ENCODE data around the gene AURKB. TPM values are rescaled to one million over a fixed set of nuclear protein-coding genes. Genes with fewer than 3 reads are reported as not detected.

The AURKB gene
- total and polyA plus RNA-seq, 2 of the 13 experiments (the other 11 are each of a cell fraction or from before 2014, with no cell fraction given), result 29.5 to 75.3 TPM

- TF ChIP-seq ZNF33A (CRISPR knock-in tag; IDR thresholded peaks at IDR 0.05; ENCODE audit: borderline replicate concordance) (peak; percentile 85; the same call in 1 of the 2 replicates), ZBTB40 (IDR thresholded peaks at IDR 0.05) (no peak), ZBTB40 (CRISPR knock-in tag; IDR thresholded peaks at IDR 0.05) (peak; percentile 63), ZNF512 (CRISPR knock-in tag; IDR thresholded peaks at IDR 0.05) (no peak), ZNF329 (CRISPR knock-in tag; IDR thresholded peaks at IDR 0.05; ENCODE audit: low read depth) (peak; percentile 64; the same call in 1 of the 2 replicates), ZNF75D (CRISPR knock-in tag; IDR thresholded peaks at IDR 0.05; ENCODE audit: borderline replicate concordance) (no peak), NCOA1 (CRISPR knock-in tag; IDR thresholded peaks at IDR 0.05) (no peak), HBP1 (CRISPR knock-in tag; IDR thresholded peaks at IDR 0.05; ENCODE audit: low read depth) (0 out of 2 replicates have a peak, but pooled peaks have one; percentile 61), HIVEP1 (CRISPR knock-in tag; IDR thresholded peaks at IDR 0.05) (peak; percentile 47; the same call in 1 of the 2 replicates), NFIB (CRISPR knock-in tag; IDR thresholded peaks at IDR 0.05; ENCODE audit: borderline replicate concordance) (no peak), MTERF4 (CRISPR knock-in tag; IDR thresholded peaks at IDR 0.05) (peak; percentile 82; the same call in 1 of the 2 replicates), ZNF556 (CRISPR knock-in tag; IDR thresholded peaks at IDR 0.05; ENCODE audit: borderline replicate concordance) (0 out of 2 replicates have a peak, but pooled peaks have one; percentile 29), RXRB (CRISPR knock-in tag; IDR thresholded peaks at IDR 0.05; ENCODE audit: borderline replicate concordance) (peak; percentile 63), ZNF10 (CRISPR knock-in tag; IDR thresholded peaks at IDR 0.05; ENCODE audit: borderline replicate concordance, low read depth) (no peak)
Observed at GRCh38 chr17:8222630-8223355, 12.4 kb upstream of the AURKB start (continued).

Measured in HepG2 (cell line).